Fibroblast of peridontal ligament (primary cell): Measurements from ENCODE around the gene CYP8B1.
A peak's percentile ranks its signal among the peaks of the same experiment; 100 is the strongest.

ENCODE experiments used
- DNase-seq: peaks from one replicate; pipeline ENCODE4 v3.0.0-alpha.2; 2010; ENCODE audit errors: extremely low read depth

Gene CYP8B1

DNA sequence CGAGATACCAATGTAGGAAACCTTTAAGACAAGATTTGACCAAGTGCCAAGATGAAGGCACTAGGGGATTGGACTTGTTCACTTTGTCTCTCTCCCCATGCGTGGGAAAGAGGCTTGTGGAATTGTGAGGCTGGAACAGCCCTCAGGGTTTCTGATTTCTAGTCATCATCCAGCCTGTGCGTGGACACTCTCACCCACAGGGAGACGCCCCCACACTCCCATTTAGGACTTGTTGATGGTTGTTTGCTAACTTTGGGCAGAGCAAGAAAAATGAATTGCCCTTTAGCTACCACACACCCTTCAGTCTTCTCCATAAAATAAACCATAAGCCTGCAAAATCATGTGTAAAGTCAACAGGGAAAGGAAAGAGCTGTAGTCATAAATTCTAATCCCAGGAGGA, 48.0 kb downstream of the CYP8B1 start:
- peak; percentile 5 for DNase-seq

DNA sequence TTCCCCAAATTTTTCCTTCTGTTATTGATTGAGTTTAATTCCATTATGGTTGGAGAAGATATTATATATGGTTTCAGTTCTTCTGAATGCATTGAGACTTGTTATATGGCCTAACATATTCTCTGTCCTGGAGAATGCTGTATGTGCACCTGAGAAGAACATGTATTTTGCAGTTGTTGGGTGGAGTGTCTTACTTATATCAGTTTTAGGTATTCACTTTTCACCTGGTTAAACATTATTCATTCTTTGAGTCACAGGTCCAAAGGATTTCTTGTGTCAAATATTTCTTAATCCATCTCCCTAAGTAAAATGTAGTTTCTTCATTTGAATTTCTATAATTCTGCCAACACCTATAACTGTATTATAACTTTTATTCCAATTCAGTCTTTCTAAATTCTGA, 48.7 kb downstream of the CYP8B1 start:
- DNase-seq: no peak

DNA sequence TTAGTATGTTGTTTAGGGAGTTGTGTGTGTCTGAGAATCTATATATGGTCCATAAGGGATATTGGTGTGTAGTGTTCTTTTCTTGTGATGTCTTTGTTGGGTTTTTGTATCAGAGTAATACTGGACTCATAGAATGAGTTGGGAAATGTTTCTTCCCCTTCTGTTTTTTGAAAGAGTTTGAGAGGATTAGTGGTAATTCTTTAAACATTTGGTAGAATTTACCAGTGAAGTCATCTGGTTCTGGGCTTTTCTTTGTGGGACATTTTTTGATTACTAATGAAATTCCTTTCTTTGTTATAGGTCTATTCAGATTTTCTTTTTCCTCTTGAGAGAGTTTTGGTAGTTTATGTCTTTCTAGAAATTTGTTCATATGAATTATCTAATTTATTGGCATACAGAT, 49.5 kb downstream of the CYP8B1 start:
- peak; percentile 8 for DNase-seq

DNA sequence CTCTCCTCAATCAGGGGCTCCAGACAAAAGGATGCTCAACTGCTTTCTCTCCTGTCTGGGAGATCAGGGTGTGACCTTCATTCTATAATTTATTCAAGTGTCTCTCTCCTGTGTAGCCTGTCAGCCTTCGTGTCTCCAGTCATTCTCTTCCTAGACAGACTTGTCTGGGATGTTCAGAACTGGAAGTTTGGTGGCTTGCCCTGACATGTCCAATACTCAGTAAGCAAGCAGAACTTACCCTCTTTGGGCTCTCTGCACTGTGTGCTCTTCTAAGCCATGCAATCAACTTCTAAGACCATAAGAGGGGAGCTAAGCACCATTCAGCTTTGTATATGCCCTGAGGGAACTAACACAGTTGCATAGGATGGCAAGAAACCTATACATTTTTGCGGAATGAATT, 52.3 kb downstream of the CYP8B1 start:
- peak; percentile 20 for DNase-seq

DNA sequence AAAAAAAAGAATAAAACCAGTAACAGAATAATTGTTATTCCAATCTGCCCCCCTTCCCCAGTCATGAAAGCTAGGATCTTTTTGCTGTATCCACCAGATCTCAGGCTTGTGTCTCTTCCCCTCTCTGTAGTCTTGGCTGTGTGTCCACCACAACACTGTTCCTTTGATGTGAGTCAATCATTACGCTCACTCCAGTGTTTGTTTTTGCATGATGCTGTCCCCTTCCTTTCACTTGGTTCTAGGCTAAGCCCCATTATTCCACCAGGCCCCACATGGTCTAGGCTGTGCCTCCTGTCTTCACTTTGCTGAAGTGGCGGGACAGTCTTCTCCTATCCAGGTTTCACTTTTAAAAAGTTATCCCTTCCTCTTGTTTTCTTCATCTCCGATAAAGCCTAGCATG, 52.9 kb downstream of the CYP8B1 start:
- no peak for DNase-seq
